DOHH2 (cell line): ENCODE measurements around the gene SCARF1.

ENCODE experiments used
- H3F3A ChIP-seq: fragments of 200-600 bp; sonication (generic), shearing (Covaris generic); 2 replicates; pipeline ENCODE4 v1.6.0; 2016; ENCODE audit warnings: antibody characterized with exemption, mild to moderate bottlenecking; ENCODE audit not compliant: control insufficient read depth, insufficient read depth
- H3K27ac ChIP-seq: fragments of 200-600 bp; sonication (generic); 2 replicates; pipeline ENCODE4 v1.5.1; 2014; ENCODE audit warnings: low read depth, mild to moderate bottlenecking, low read length, moderate library complexity
- H3K27me3 ChIP-seq: fragments of 200-600 bp; sonication (generic); 2 replicates; pipeline ENCODE4 v1.6.1; 2014; ENCODE audit warnings: mild to moderate bottlenecking, low read length, mixed read lengths; ENCODE audit not compliant: control insufficient read depth
- H3K36me3 ChIP-seq: fragments of 200-600 bp; sonication (generic); 2 replicates; pipeline ENCODE4 v1.6.1; 2014; ENCODE audit warnings: mild to moderate bottlenecking, low read length, moderate library complexity, mixed read lengths; ENCODE audit not compliant: control insufficient read depth
- H3K4me1 ChIP-seq: fragments of 200-600 bp; sonication (generic); 2 replicates; pipeline ENCODE4 v1.6.1; 2014; ENCODE audit warnings: mild to moderate bottlenecking, low read length, mixed read lengths; ENCODE audit not compliant: control insufficient read depth
- H3K4me2 ChIP-seq: fragments of 200-600 bp; sonication (generic); 2 replicates; pipeline ENCODE4 v1.6.0; 2014; ENCODE audit warnings: mild to moderate bottlenecking, low read length, moderate library complexity
- H3K4me3 ChIP-seq: fragments of 200-600 bp; sonication (generic); 2 replicates; pipeline ENCODE4 v1.5.1; 2014; ENCODE audit warnings: mild to moderate bottlenecking, low read length, mixed read lengths
- H3K79me2 ChIP-seq: fragments of 200-600 bp; sonication (generic); 2 replicates; pipeline ENCODE4 v1.6.1; 2014; ENCODE audit warnings: mild to moderate bottlenecking, low read length, mixed read lengths; ENCODE audit not compliant: control insufficient read depth
- H3K9me2 ChIP-seq: fragments of 200-600 bp; sonication (generic); replicated peaks from 2 replicates; pipeline ENCODE4 v1.6.1; 2014; ENCODE audit warnings: mild to moderate bottlenecking, low read length, mixed read lengths; ENCODE audit not compliant: control insufficient read depth
- H3K9me3 ChIP-seq: fragments of 200-600 bp; sonication (generic); 2 replicates; pipeline ENCODE4 v1.6.1; 2014; ENCODE audit warnings: antibody characterized with exemption, low read length, mixed read lengths; ENCODE audit not compliant: control insufficient read depth, insufficient read depth
- H4K20me1 ChIP-seq: fragments of 200-600 bp; sonication (generic); 2 replicates; pipeline ENCODE4 v1.6.0; 2014; ENCODE audit warnings: low read depth, mild to moderate bottlenecking, antibody characterized with exemption, low read length, moderate library complexity; ENCODE audit not compliant: control insufficient read depth, insufficient read depth
- EZH2phosphoT487 ChIP-seq: fragments of 200-600 bp; sonication (generic); IDR thresholded peaks from 2 replicates; pipeline ENCODE4 v1.6.1; 2017; ENCODE audit warnings: borderline replicate concordance, mild to moderate bottlenecking, antibody characterized with exemption, low read length, moderate library complexity, mixed read lengths
- TF ChIP-seq, protein P1 (sequence below): fragments of 200-600 bp; sonication (generic); IDR thresholded peaks from one replicate; pipeline ENCODE4 v1.5.1; 2014; ENCODE audit warnings: antibody characterized with exemption, mild to moderate bottlenecking, low read depth, low read length; ENCODE audit not compliant: poor library complexity, severe bottlenecking

SCARF1 gene

GRCh38 chr17:1605681-1606351 lies 39.7 kb downstream of the SCARF1 start:
- H3K79me2 ChIP-seq = peaks cover 25% of the 10 kb centered on the region
- no peak overlapping the region for H3K4me2 ChIP-seq
- H3K4me3 ChIP-seq = no peak overlapping the region
- TF ChIP-seq, protein P1, sequence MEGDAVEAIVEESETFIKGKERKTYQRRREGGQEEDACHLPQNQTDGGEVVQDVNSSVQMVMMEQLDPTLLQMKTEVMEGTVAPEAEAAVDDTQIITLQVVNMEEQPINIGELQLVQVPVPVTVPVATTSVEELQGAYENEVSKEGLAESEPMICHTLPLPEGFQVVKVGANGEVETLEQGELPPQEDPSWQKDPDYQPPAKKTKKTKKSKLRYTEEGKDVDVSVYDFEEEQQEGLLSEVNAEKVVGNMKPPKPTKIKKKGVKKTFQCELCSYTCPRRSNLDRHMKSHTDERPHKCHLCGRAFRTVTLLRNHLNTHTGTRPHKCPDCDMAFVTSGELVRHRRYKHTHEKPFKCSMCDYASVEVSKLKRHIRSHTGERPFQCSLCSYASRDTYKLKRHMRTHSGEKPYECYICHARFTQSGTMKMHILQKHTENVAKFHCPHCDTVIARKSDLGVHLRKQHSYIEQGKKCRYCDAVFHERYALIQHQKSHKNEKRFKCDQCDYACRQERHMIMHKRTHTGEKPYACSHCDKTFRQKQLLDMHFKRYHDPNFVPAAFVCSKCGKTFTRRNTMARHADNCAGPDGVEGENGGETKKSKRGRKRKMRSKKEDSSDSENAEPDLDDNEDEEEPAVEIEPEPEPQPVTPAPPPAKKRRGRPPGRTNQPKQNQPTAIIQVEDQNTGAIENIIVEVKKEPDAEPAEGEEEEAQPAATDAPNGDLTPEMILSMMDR = no peak
- TF ChIP-seq EZH2phosphoT487 = no peak
- H3K4me1 ChIP-seq = peaks cover 28% of the 10 kb centered on the region
- H3F3A ChIP-seq = no peaks in the 10 kb centered on the region; the same call in 1 of the 2 replicates
- no peaks in the 10 kb centered on the region for H3K27me3 ChIP-seq
- H3K36me3 ChIP-seq = peaks cover 86% of the 10 kb centered on the region
- H3K9me3 ChIP-seq = no peaks in the 10 kb centered on the region
- no peaks in the 10 kb centered on the region for H4K20me1 ChIP-seq
- 0 out of 2 replicates have a peak overlapping the region, but pooled peaks have one; percentile 32 for H3K27ac ChIP-seq
- no peaks in the 10 kb centered on the region for H3K9me2 ChIP-seq

DNA sequence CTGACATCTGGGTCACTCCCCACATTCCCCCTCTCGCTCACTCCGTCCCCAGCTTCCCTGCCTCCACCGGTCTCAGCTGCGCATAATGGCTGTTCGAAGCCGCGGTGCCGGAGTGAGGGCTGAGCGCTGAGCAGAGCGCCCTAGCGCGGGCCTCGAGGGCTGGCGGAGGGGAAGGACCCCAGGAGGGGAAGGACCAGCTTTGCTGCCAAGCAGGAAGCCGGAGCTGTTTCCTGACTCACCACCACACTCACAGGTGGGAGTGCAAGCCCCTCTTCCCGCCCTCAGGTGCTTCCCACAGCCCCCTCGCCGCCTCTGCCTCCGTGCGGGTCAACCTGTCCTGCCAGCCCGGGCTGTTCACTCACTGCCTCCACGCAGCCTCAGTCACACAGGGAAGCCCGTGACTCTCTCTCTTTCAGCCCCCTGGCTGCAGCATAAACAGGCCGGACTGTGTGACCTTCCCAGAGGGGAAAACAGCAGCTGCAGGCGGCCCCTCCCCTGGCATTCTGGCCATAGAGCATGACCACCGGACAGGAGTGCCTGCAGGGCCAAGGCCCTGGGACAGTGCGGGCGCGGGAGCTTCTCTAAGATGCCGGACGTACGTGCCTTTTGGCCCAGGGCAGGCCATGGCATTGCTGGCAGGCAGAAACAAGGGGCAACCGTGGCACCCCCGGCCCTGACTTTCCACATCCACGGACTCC lies 40.6 kb downstream of the SCARF1 start:
- Histone ChIP-seq H3F3A (no peaks in the 10 kb centered on the region; the same call in 1 of the 2 replicates), H3K4me2 (no peak overlapping the region), H3K4me3 (no peak overlapping the region), H3K9me3 (no peaks in the 10 kb centered on the region), H4K20me1 (no peaks in the 10 kb centered on the region), H3K4me1 (peaks cover 28% of the 10 kb centered on the region), H3K9me2 (no peaks in the 10 kb centered on the region), H3K27ac (no peak overlapping the region), H3K27me3 (no peaks in the 10 kb centered on the region), H3K36me3 (peaks cover 83% of the 10 kb centered on the region), H3K79me2 (peaks cover 25% of the 10 kb centered on the region)
- no peak for TF ChIP-seq EZH2phosphoT487
- TF ChIP-seq, protein P1 = no peak

DNA sequence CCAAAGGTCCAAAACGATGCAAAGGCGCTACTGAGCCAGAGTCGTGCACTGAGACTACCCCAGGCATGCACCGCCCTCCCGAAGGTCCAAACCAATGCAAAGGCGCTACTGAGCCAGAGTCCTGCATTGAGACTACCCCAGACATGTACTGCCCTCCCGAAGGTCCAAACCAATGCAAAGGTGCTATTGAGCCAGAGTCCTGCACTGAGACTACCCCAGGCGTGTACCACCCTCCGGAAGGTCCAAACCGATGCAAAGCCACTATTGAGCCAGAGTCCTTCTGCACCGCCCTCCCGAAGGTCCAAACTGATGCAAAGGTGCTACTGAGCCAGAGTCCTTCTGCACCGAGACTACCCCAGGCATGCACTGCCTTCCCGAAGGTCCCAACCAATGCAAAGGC lies 44.0 kb downstream of the SCARF1 start:
- TF ChIP-seq, protein P1 = no peak
- TF ChIP-seq EZH2phosphoT487 = no peak
- Histone ChIP-seq H3K9me2 (no peaks in the 10 kb centered on the region), H3K27ac (no peak overlapping the region), H3F3A (no peaks in the 10 kb centered on the region; the same call in 1 of the 2 replicates), H3K27me3 (no peaks in the 10 kb centered on the region), H3K9me3 (no peaks in the 10 kb centered on the region), H4K20me1 (no peaks in the 10 kb centered on the region), H3K4me1 (peaks cover 18% of the 10 kb centered on the region), H3K4me3 (no peak overlapping the region), H3K36me3 (peaks cover 59% of the 10 kb centered on the region), H3K79me2 (peaks cover 39% of the 10 kb centered on the region), H3K4me2 (no peak overlapping the region)
